Stimulated activated CD4-positive, alpha-beta T cell treated with anti-CD3 and anti-CD28 coated beads, TNF-alpha, amount 100 ng/mL, for 24 hours (primary cell): ENCODE data around the gene SV2B.

Experiments used
- DNase-seq, 3 experiments: peaks; one replicate each; pipeline ENCODE4 v3.0.0-alpha.2; 2020; ENCODE audit warnings: low read depth in 3 of 3

Gene SV2B

DNA sequence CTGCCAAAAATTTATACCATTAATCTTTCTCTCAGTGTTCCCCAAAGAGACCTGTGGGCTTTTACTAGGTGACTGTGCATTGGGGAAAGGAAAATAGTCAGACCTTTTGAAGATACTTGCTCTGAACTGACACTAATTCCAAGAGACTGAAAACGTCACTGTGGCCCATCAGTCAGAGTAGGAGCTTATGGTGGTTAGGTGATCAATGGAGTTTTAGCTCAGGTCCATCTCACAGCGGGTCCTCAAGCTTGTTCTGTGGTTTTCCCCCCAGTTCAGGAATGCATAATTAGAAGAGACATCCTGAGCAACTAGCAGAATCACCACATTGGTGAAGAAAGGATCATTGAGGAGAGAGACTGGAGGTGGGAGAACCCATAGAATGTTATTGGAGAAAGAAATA lies 134.7 kb downstream of the SV2B start:
- DNase-seq, result no peak

DNA sequence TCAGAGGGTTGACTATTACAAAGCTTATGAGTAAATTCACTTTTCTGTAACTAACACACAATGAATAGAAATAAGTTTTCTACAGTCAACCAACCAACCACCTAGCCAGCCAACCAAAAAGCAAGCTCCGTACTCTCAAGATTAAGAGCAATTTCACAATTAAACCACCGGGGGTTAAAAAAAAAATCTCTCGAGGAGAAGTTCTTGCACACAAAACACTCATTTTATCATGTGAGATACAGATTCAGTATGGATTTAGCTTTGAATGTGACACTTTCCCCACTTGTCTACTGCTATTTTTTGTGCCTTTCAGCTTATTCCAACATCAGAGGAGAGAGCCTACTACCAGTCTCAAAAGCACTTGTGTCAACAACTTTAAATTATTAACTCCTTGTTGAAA lies 135.3 kb downstream of the SV2B start:
- DNase-seq, result no peak

DNA sequence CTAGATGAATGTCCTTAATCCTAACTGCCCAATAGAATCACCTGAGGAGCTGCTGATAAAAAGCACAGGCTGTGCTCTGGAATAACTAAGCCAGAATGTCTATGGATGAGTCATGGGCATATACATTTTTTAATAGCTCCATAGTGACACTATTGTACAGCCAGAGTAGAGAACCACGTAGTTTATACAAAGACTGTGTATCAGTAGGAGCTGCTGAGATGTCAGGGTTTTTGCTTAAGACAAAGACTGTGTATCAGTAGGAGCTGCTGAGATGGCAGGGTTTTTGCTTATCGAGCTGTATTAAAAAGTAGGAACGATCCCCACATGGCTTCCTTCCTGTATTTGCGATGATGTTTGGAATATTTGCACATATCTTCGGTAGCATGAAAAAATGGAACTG lies 137.4 kb downstream of the SV2B start:
- no peak for DNase-seq

DNA sequence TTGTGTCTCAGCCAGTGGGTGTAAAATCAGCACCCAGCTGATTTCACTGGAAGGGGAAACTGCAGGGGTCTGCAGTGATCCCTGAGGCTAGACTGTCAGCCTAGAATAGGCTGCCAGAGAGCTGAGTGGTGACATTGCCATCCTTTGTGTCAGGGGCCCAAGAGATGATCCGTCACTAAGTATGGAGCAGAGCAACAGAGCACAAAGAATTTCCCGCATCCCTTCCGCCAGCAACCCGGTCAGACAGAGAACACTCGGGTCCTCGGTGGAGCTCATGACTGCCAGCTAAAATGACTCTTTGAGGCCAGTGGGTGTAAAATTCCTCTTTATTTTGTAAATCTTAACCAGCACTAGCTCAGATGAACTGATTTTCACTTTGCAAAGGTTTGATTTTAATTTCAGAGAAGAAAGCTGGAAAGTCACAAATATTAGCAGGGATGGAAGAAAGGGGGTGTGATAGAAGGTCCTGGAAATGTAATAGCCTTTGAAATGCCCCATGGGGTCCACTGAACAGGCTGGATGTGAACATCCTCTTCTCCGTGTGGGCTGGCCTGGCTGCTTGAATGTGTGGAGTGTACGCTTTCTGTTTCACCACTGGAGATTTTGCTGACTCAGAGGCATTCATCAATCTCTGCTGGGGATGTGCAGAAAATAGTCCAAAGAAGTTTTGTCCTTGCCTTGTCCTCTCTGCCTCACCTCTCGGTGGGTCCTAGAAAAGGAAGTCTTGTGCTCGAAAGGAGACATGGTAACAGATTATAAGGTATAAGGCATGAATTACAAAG lies 138.8 kb downstream of the SV2B start:
- DNase-seq, result no peak

DNA sequence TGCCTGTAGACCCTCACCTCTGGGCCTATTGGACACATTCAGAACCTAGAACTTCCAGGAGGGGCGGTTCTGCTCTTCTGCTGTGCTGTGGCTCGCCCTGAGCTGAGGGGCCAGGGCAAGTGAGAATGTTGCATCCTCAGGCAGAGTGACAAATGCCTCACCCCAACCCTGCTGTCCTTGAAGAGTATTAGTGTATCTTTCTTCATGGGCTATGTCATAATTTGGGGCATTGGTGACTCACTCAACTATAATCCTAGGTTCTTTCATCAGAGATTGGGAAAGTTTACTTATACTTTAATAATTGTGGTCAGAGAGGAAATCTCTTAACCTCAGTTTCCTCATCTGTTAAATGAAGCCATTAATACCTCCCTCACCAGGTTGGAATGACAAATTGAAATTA lies 143.8 kb downstream of the SV2B start:
- no peak for DNase-seq

DNA sequence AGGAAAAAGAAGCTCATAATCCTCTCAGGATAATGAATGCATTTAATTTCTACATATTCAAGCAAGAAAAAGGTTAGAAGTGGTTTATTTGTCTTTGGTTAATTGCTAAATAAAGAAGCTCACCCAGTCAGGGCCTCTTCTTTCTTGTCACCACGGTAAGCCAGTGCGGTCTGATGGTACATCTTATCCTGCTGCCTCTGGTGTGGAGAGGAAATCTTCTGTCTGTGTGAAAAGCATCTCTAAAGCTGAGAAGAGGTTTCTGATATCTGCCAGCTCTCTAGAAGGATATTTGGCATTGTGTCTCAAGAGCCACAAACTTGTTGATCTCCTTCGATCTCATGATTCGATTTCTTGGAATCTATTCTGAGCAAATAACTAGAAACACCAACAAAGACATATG lies 144.9 kb downstream of the SV2B start:
- no peak for DNase-seq

DNA sequence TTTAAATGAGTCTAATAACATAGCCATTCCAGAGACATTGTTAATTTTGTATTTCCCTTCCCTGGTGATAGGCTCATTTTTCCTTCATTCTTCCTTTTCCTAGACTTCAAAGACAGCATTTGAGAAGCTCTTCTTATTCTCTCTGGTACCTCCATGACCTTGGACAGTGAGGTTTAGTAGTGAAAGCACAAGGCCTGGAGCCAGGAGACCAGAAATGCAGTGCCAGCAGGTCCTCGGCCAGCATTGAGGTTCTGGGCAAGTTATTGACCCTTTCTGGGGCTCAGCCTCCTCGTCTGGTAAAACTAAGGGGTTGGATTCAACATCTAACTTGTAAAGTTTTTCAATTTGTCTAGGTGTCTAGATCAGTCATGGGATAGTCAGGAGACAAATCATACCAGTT lies 146.9 kb downstream of the SV2B start:
- no peak for DNase-seq

DNA sequence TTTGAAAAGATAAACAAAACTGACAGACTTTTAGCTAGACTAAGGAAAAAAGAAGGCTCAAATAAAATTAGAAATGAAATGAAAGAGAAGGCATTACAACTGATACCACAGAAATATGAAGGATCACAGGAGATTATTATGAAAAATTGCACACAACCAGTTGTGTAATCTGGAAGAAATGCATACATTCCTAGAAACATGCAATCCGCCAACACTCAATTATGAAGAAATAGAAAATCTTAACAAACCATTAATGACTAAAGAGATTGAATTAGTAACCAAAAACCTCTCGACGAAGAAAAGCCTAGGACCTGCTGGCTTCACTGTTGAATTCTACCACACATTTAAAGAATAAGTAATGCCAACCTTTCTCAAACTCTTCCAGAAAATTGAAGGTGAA lies 149.5 kb downstream of the SV2B start:
- DNase-seq, result no peak

DNA sequence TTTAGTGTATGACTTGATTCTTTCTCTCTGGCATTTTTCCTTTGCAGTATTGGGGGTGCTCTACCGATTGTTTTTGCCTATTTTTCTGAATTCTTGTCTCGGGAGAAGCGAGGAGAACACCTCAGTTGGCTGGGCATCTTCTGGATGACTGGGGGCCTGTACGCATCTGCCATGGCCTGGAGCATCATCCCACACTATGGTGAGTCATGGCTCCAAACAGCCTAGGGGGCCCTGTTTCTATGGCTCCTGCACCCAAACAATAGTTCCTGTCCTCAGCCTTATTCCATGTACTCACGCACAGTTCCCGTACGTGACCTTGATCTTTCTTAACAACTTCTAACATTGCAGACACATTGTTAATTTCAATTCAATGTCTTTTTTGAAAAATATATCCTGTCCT lies 152.3 kb downstream of the SV2B start:
- no peak for DNase-seq

DNA sequence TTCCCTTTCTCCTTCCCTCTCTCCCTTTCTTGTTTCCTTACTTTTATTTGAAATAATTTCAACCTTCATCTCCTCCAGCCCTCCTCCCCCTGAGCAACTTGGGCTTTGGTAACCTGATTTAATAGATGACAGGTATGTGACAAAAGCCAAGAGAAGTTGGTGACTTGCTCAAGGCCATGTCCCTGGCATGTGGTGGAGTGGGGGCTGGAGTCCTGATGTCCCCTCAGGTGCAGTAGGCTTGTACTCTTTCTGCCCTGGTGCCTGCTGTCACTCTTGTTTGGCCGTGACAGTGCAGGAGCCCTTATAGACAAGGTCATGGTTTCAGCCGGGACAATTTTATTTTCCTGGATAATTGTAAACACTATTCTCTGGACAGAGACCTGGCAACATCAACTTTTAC lies 152.7 kb downstream of the SV2B start:
- no peak for DNase-seq

DNA sequence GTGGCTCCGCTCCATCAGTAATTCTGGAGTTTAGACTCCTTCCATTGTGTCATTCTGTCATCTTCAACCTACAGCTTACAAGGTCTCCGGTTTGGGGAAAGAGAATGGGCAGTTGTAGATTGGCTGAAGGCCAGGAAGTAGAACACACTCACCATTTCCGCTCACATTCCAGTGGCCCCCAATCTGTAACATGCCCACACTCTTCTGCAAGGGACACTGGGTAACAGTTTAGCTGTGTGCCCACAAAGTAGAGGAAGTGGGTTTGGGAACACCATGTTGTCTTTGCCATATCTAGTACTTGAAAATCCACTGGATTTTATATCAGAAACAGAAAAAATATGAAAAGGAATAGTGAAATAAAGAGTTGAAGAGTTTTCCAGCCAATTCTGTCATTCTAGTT lies 153.5 kb downstream of the SV2B start:
- no peak for DNase-seq

DNA sequence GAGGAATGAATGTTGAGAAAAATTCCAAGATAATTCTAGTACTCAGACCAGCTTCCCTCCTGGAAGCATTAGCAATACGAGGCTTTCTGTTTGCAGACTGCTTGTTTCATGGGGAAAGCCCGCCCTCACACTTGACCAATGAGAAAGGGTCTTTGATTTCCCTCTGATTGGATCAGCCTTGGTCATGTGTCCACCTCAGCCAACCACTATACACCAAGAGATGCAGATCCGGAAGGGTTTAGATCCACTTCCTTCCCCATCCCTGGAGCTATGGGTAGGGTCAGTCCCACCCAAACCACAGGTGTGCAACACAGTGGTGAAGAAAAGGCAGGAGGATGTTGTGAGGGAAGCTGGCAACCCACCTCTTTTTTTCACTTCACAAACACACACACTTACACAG lies 154.7 kb downstream of the SV2B start:
- DNase-seq, result no peak

DNA sequence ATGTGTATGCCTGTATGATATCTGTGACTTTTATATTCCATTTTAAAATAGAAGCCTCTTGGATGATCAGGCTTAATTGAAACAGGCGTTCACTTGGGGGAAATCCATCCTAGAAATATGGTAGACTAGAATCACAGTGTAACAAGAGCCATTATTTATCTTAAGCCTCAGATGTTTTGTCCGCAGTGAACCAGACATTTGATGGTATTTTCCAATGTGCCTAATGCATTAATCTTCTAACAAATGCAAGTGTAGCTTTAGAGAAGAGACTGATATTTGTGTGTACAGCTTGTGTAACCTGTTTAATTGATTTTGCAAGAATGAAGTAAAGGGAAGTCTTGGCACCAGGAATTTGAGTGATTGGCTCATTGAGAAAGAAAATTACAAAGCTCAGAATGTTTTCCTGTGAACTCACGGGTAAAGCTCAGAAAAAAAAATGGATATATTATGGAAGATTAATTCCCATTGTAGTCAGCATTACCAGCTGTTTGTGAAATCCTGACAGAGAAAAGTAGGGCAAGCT lies 155.7 kb downstream of the SV2B start:
- DNase-seq, result no peak

DNA sequence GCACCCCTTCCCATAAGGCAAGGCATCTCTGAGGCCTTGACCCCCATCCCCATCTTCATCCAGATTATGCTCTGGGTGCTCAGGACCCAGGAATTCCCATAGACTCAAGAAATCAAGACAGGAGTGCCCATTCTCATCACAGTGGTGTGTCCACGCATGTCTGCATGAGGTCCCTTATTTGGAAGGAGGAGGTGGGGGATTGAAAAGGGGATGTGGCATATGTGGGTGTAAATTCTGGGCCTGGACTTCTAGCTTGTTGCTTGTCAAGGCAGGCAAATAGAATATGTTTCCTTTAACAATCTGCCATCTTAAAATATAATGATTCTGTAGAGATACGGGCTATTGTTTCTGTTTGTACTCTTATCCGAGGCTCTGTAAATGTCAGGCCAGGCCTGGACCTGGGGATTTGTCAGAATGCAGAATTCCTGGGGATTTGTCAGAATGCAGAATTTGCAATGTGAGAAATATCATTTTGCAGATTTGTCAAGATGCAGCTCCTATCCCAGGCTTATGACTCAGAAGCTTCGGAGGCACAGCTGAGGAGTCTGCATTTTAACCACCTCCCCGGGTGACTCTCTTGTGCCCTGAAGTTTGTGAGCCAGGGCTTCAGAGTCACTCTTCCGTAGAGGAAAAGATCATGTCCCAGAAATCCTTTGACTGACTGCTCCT lies 157.8 kb downstream of the SV2B start:
- no peak for DNase-seq

DNA sequence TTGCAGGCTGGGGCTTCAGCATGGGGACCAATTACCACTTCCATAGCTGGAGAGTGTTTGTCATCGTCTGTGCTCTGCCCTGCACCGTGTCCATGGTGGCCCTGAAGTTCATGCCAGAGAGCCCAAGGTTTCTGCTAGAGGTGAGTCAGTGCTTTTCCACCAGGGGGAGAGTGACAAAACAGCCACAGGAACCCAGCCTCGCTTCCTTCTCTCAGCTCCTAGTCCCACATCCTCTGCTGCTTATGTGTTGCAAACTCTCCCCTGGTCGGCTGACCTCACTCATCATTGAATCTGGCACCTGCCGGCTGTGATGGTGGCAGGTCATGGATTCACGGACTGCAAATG lies 158.3 kb downstream of the SV2B start:
- DNase-seq, result no peak

DNA sequence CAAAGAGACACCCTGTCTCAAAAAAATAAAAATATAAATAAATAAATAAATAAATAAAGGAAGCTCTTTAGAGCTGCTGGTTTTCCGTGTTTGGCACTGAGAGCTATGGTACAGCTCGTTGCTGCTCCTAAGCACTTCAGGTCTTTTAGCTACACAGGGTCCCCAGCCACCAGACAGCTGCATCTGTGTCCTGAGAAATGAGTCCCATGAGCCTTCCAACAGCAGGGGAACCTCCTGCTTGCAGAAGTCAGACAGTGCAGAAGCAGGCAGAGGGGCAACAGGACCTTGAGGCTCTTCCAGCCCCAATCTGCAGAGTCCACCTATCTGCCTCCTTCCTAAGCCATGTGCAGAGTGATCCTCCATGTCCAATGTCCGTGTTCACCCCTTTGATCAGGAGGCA lies 159.0 kb downstream of the SV2B start:
- no peak for DNase-seq

DNA sequence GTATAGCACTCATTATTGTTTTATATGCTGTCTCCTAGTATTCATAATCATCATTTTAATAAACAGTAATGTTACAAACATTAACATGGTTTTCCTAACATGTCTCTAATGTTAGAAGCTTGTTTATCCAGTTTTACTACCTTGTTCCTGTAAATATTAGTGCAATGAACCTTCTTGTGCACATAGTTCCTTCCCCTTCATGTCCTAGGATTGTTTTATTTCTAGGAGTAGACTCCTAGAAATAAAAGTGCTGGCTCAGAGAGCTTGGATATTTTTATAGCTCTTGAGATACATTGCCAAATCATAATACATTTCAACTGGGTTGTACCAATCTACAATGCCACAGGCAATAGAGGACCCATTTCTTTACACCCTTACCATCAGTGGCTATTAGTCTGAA lies 161.3 kb downstream of the SV2B start:
- DNase-seq, result no peak

DNA sequence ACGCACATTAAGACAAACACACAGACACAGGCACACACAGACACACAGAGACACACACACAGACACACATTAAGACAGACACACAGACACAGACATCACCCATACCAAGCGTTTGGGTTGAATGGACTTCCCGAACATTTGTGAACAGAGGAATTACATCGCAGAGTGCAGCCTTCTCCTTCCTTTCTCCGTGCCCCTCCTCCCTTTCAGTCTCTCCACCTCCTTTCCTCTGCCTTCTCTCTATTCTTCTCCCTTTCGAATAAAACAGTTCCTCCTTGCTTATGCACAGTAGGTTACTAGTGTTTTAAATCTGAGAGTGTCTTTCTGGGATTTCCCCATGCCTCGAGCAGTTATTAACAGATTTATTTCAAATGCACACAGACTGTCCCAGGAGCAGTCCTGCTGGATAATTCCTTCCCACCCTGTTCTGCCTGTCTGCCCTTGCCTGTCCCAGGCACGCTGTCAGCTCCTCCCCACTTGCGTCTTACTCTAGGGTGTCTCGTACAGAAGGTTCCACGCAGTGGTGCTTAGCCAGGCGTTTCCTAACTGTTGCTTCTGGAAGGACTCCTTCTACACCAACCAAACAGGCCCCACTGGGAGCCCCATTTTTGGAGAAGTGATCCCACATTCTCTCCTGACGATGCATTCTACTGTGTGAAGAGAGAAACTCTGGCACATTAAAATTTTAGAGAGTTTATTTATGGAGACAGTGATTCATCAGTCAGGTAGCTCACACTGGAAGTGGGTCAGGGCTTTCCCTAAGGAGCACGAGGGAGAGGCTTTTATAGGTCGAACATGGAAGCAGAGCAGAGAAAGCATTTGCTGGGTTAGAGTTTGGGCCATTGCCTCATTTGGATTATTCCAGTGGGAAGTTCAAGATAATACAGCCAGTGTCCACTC lies 163.8 kb downstream of the SV2B start:
- no peak for DNase-seq

DNA sequence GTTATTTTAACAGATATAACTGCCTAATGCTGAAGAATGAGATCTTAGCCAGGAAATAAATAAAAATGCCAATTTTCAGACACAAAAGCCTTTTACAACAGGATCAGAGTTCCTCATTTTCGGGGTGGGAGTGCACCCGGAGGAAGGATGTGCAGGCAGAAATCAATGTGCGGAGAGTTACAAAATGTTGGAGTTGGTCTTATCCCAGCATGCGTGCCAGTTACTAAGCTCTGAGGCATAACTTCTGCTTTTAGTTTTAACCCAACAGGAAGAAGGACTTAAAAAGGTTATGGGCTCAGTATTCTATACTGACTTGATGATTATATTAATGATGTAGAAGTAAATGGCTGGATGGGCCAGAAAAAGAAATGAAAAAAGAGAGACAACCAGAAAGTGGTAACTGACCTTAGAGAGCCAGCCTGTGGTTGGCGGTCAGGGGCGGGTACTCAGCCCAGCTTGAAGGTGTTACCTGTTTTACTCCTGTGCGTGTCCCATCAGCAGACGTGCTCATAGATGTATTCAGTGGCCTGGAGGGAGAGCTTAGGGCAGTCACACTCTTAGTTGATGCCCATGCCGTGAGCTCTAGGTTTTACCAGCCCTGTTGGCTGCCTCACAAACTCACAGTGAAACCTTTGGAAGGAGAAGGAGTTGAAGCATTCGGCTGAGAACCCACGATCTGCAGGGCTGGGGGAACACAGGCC lies 164.7 kb downstream of the SV2B start:
- DNase-seq, result no peak

DNA sequence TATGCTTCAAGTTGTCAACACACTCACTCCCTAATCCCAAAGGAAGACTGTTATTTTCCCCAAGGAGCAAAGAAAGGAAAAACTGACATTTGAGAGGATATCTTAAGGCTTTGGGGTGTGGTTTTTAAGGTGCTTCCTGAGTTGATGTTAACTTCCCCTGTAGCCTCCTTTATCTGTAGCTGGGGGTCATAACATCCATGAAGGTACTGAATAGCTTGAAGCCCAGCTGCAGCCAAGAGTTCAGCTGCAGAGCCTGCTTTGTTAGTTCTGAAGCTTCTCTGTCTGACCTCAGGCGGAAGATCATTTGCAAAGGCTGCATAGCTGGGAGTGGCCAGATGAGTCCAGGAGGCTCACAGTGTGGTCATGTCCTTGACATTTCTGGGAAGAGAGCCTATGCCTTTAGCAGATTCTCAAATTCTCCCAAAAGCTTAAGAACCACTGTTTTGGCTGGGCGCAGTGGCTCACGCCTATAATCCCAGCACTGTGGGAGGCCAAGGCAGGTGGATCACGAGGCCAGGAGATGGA lies 165.4 kb downstream of the SV2B start:
- DNase-seq, result no peak

DNA sequence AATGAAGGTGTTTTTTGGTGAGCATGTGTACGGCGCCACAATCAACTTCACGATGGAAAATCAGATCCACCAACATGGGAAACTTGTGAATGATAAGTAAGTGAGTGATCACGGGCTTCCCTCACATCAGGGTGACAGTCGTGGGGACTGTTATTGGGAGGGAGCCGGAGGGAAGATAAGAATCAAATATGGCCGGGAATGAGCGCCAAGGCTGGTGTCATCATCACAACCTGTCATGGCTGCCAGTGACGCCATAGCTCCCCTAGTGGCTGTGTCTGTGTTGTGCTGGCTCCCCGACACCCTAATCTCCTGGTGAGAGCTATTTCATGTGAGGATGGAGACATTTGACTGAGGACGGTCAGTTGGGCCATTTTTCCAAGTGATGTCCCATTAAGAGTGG lies 168.5 kb downstream of the SV2B start:
- DNase-seq, result no peak

DNA sequence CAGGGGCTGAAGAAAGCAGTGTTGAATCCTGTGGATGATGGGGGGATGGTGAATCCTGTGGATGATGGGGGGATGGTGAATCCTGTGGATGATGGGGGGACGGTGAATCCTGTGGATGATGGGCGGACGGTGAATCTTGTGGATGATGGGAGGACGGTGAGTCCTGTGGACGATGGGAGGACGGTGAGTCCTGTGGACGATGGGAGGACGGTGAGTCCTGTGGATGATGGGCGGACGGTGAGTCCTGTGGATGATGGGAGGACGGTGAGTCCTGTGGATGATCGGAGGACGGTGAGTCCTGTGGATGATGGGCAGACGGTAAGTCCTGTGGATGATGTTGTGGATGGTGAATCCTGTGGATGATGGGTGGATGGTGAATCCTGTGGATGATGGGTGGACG lies 170.7 kb downstream of the SV2B start:
- DNase-seq, result no peak
